HG03521 (cell line): ENCODE results near the gene NBPF20.
"Not testable (repeated sequence)": the region's sequence is repeated elsewhere in the genome, so short reads cannot be mapped to it uniquely, and the experiment has no call there.

ENCODE experiments used
- ATAC-seq: cut with Tn5 transposase; IDR thresholded peaks from one replicate; pipeline ENCODE4 v1.9.1; 2021; ENCODE audit warnings: mild to moderate bottlenecking, moderate library complexity; ENCODE audit not compliant: unreplicated experiment

NBPF20 gene

DNA sequence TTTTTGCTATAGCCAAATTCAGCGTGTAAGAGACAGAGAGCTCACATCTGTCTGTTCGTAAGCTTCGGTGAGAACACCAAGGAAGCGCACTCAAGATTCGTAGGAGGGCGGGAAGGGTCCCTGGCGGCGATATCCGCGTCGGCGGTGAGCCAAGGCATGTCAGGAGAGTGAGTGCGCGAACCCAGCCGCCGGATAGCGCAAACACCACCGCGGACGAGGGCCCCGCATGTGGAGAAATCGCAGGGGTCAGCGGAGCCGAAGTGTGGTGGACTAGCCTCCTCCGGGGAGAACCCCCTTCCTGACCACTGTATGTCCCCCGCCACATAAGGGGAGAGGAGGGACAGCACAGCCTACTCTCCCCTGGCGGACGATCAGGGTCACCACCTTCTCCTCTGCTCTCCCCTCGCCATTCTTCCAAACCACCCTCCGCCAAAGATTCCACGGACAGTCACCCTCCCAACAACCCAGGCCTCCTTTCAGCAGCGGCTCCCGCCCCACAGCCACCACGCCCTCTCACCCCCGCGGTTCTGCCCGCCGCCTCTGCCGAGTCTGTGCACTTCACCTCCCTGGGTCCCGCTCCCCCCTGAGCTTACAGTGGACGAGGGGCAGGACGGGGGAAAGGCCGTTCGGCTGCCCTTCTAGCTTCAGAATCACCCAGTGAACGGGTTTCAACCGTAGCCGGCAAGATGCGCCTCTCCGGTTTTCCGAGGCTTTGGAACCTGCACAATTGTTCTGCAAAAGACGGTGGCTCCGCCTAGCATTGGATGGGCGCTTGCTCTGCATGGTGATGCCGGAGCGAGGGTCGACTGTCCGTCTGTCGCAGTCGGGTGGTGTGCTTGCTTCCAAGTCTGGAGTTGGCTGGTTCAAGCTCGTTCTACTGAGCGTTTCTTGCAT is 6.2 kb upstream of the NBPF20 start:
- ATAC-seq, result not testable (repeated sequence)

DNA sequence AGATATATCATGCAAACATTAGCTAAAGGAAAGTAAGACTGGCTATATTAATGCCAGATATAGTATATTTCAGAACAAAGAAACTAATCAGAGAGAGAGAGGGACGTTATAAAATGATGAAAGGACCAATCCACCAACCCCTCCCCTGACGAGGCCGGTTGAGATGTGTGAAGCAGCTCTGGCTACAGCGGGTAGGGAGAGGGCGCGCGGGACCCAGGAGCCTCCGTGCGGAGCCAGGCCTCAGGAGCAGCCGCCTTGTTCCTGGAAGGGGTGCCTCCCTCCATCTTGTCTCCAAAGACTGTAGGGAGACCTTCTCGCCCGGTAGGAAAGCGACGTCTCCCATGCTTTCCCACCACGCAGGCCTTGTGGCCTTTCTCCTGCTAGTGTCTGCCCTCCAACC is 5.4 kb upstream of the NBPF20 start:
- ATAC-seq, result not testable (repeated sequence)

DNA sequence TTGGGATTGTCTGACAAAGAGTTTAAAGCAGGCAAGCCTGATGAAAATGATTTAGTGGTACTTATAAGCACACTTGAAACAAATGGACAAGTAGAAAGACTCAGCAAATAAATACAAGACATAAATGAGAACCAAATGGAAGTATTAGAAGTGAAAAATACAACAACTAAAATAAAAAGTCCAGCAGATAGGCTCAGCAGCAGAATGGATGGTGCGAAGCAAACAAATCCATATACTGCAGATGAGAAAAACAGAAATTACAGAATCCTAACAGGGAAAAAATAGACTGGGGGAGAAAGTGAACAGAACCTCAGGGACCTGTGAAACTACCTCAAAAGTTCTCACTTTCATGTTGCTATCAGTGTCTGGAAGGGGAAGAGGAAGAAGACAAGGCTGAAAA is 3.9 kb upstream of the NBPF20 start:
- not testable (repeated sequence) for ATAC-seq

DNA sequence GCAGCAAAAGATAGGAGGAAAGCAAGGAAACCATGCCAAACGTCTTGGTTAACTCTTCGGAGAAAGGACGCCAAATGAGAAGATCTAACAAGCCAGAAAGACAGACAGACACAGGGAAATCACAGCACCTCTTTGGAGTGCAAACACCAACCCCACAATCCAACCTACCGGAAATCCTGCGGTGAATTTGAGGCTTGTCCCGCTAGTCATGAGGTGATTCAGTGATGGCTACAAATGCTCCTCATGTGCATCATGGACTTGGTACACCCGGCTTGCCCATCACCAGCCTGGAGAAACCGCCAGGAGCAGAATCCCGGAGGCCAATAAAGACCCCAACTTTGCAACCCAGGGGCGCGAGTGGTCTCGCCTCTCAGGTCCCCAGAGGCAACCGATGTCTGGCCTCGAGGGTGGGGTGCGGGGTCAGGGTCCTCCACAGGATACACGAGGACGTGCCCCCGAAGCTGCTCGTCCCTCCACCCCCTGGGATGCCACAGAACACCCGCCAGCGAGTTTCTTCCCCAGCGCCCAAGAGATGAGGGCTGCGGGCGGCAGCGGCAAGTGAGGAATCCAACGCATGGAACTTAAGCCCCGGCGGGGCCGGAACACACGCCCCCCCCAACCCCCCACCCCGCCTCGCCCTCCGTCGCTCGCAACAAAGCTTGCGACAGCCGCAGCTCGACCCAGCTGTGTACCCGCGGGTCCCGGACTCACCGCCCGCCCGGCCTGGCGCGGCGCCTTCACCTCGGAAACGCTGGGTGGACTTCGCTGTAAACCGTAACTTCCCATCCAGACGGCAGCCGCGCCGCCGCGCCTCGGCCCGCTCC is 579 bp downstream of the NBPF20 start:
- ATAC-seq, result peak; percentile 67

DNA sequence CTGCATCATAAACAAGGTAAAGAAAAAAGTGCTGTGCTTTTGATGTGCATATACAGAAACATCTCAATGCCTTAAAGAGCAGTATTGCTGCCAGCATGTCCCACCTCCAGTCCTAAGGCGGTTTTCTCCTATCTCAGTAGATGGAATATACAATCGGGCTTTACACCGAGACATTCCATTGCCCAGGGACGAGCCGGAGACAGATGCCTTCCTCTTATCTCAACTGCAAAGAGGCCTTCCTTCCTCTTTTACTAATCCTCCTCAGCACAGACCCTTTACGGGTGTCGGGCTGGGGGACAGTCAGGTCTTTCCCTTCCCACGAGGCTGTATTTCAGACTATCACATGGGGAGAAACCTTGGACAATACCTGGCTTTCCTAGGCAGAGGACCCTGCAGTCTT is 10.3 kb downstream of the NBPF20 start:
- not testable (repeated sequence) for ATAC-seq

DNA sequence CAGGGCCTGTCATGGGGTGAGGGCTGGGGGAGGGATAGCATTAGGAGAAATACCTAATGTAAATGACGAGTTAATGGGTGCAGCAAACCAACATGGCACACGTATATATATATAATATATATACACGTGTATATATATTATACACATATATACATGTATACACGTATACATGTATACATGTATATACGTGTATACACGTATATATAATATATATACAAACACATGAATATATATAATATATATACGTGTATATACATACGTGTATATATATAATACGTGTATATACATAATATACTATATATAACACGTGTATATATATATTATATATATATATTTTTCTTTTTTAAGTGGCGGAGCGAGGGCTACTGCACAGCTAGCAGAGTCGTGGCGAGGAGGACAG is 18.1 kb downstream of the NBPF20 start:
- not testable (repeated sequence) for ATAC-seq

DNA sequence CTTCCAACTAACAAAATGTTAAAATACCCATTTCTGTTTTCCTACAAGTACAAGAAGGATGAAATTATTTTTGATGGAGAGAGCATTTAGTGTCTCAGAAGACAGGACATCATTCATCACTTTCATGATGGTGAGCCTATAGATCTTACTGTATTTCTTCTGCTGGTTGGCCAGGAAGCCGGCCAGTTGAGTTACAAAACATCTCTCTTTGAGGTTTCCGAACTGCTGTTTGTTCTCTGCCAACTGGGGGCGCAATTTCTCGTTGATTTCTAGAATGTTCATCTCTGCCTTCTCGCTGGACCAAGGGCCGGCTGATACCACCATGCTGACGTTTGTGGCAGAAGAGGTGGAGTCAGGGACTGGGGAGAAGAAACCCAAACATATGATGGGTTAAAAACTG is 20.5 kb downstream of the NBPF20 start:
- not testable (repeated sequence) for ATAC-seq

DNA sequence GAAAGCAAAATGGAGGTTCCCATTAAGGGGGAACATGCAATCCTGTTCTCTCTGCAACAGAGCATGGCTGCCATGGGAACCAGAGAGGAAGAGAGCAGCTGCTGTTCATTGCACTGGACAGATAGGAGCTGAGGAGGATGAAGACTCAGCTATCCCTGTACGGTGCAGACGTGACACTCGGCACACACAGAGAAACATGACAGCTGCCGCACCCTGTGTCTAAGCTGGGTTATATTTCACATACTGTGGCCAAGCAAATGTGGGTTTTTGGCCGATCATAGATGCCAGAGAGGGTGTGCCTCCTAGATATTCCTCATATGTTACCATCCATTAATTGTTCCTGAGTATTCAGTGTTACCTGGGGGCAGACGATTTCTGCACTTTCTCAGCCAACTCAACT is 24.7 kb downstream of the NBPF20 start:
- ATAC-seq, result not testable (repeated sequence)
